ENCODE results near the gene CEMIP. TPM values are rescaled to one million over a fixed set of nuclear protein-coding genes. Genes with fewer than 3 reads are reported as not detected.

Gene CEMIP
- total and polyA plus RNA-seq, 2 of the 13 experiments (the other 11 are each of a cell fraction or from before 2014, with no cell fraction given), result 4.3 to 28.5 TPM

DNA sequence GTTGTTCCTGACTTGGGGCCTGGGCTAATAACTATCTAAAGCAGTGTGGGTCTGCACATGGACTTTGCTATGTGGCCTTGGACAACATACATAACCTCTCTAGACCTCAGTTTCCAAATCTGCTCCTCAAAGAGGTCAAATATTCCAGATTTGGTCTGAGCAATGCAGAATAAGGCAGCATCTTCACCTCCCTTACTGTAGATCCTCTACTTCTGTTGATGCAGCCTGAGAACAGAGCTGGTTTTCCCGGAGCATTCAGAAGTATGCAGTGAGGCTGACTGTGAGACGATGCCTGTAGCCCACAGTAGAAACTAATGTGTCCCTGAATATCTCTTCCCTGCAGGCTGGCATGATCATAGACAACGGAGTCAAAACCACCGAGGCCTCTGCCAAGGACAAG, 145.1 kb downstream of the CEMIP start:
- Histone ChIP-seq H3K9ac (ENCODE audit: insufficient read depth, low read depth, low read length) (no peak overlapping the region), H4K20me1 (ENCODE audit: insufficient read depth, low read length) (no peaks in the 10 kb centered on the region), H2AFZ (ENCODE audit: low read length) (no peak overlapping the region), H3K36me3 (replicated peaks in 1 of 2; ENCODE audit: control insufficient read depth in 1 of 2, insufficient read depth in 2 of 2, low read length in 2 of 2) (peaks cover 35 to 86% of the 10 kb centered on the region in 2 experiments; a peak in 4 of 5 replicates), H3K79me2 (ENCODE audit: insufficient read depth, low read length) (no peaks in the 10 kb centered on the region), H3K4me3 (replicated peaks in 1 of 3; ENCODE audit: insufficient read depth in 1 of 3, low read depth in 2 of 3, low read length in 3 of 3) (no peak overlapping the region), H3K9me3 (ENCODE audit: low read length) (no peaks in the 10 kb centered on the region), H3K4me2 (ENCODE audit: low read depth, low read length) (no peak overlapping the region), H3K27ac (ENCODE audit: extremely low read length, insufficient read depth, low read length) (no peak overlapping the region), H3K27me3 (ENCODE audit: control insufficient read depth in 1 of 2, insufficient read depth in 2 of 2, low read length in 2 of 2) (no peaks in the 10 kb centered on the region; a peak in 1 of 5 replicates), H3K4me1 (ENCODE audit: insufficient read depth, low read length) (no peaks in the 10 kb centered on the region)
- ATAC-seq (no peak), FAIRE-seq (no peak), DNase-seq (ENCODE audit: low spot score) (no peak)
- ChIA-PET POLR2A (no interaction called here), CTCF (ENCODE audit: low intra/inter-chr PET ratio, low total read pairs) (no interaction called here)
- TF ChIP-seq, protein P1, sequence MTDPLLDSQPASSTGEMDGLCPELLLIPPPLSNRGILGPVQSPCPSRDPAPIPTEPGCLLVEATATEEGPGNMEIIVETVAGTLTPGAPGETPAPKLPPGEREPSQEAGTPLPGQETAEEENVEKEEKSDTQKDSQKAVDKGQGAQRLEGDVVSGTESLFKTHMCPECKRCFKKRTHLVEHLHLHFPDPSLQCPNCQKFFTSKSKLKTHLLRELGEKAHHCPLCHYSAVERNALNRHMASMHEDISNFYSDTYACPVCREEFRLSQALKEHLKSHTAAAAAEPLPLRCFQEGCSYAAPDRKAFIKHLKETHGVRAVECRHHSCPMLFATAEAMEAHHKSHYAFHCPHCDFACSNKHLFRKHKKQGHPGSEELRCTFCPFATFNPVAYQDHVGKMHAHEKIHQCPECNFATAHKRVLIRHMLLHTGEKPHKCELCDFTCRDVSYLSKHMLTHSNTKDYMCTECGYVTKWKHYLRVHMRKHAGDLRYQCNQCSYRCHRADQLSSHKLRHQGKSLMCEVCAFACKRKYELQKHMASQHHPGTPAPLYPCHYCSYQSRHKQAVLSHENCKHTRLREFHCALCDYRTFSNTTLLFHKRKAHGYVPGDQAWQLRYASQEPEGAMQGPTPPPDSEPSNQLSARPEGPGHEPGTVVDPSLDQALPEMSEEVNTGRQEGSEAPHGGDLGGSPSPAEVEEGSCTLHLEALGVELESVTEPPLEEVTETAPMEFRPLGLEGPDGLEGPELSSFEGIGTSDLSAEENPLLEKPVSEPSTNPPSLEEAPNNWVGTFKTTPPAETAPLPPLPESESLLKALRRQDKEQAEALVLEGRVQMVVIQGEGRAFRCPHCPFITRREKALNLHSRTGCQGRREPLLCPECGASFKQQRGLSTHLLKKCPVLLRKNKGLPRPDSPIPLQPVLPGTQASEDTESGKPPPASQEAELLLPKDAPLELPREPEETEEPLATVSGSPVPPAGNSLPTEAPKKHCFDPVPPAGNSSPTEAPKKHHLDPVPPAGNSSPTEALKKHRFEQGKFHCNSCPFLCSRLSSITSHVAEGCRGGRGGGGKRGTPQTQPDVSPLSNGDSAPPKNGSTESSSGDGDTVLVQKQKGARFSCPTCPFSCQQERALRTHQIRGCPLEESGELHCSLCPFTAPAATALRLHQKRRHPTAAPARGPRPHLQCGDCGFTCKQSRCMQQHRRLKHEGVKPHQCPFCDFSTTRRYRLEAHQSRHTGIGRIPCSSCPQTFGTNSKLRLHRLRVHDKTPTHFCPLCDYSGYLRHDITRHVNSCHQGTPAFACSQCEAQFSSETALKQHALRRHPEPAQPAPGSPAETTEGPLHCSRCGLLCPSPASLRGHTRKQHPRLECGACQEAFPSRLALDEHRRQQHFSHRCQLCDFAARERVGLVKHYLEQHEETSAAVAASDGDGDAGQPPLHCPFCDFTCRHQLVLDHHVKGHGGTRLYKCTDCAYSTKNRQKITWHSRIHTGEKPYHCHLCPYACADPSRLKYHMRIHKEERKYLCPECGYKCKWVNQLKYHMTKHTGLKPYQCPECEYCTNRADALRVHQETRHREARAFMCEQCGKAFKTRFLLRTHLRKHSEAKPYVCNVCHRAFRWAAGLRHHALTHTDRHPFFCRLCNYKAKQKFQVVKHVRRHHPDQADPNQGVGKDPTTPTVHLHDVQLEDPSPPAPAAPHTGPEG (CRISPR knock-in tag; IDR thresholded peaks at IDR 0.05), result no peak
- TF ChIP-seq, protein P2, sequence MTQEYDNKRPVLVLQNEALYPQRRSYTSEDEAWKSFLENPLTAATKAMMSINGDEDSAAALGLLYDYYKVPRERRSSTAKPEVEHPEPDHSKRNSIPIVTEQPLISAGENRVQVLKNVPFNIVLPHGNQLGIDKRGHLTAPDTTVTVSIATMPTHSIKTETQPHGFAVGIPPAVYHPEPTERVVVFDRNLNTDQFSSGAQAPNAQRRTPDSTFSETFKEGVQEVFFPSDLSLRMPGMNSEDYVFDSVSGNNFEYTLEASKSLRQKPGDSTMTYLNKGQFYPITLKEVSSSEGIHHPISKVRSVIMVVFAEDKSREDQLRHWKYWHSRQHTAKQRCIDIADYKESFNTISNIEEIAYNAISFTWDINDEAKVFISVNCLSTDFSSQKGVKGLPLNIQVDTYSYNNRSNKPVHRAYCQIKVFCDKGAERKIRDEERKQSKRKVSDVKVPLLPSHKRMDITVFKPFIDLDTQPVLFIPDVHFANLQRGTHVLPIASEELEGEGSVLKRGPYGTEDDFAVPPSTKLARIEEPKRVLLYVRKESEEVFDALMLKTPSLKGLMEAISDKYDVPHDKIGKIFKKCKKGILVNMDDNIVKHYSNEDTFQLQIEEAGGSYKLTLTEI (CRISPR knock-in tag; conservative IDR thresholded peaks at IDR 0.05), result no peak
- TF ChIP-seq, protein P3, sequence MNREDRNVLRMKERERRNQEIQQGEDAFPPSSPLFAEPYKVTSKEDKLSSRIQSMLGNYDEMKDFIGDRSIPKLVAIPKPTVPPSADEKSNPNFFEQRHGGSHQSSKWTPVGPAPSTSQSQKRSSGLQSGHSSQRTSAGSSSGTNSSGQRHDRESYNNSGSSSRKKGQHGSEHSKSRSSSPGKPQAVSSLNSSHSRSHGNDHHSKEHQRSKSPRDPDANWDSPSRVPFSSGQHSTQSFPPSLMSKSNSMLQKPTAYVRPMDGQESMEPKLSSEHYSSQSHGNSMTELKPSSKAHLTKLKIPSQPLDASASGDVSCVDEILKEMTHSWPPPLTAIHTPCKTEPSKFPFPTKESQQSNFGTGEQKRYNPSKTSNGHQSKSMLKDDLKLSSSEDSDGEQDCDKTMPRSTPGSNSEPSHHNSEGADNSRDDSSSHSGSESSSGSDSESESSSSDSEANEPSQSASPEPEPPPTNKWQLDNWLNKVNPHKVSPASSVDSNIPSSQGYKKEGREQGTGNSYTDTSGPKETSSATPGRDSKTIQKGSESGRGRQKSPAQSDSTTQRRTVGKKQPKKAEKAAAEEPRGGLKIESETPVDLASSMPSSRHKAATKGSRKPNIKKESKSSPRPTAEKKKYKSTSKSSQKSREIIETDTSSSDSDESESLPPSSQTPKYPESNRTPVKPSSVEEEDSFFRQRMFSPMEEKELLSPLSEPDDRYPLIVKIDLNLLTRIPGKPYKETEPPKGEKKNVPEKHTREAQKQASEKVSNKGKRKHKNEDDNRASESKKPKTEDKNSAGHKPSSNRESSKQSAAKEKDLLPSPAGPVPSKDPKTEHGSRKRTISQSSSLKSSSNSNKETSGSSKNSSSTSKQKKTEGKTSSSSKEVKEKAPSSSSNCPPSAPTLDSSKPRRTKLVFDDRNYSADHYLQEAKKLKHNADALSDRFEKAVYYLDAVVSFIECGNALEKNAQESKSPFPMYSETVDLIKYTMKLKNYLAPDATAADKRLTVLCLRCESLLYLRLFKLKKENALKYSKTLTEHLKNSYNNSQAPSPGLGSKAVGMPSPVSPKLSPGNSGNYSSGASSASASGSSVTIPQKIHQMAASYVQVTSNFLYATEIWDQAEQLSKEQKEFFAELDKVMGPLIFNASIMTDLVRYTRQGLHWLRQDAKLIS (CRISPR knock-in tag; IDR thresholded peaks at IDR 0.05), result no peak
- TF ChIP-seq FOXA3 (CRISPR knock-in tag; IDR thresholded peaks at IDR 0.05), result no peak
- TF ChIP-seq, protein P4, sequence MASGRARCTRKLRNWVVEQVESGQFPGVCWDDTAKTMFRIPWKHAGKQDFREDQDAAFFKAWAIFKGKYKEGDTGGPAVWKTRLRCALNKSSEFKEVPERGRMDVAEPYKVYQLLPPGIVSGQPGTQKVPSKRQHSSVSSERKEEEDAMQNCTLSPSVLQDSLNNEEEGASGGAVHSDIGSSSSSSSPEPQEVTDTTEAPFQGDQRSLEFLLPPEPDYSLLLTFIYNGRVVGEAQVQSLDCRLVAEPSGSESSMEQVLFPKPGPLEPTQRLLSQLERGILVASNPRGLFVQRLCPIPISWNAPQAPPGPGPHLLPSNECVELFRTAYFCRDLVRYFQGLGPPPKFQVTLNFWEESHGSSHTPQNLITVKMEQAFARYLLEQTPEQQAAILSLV (CRISPR knock-in tag; IDR thresholded peaks at IDR 0.05; ENCODE audit: borderline replicate concordance), result no peak
- 100% methylated on average over 2 of the region's 4 CpGs for WGBS (ENCODE audit: low lambda C conversion rate)
- in situ Hi-C loops (cut with HindIII; ENCODE audit: extremely low pct_ligation_motif_present, low pct_unique_long_range_greater_than_20kb), result no loop called here
- no TSS peak for BruUV-seq (replicated peaks)
- intact Hi-C loops (cut with micrococcal nuclease; ENCODE audit: unreplicated experiment), result no loop called here
